Thyroid gland (tissue), 4 donors: ENCODE measurements around the gene ANAPC2.

ENCODE experiments used
- CTCF ChIP-seq, 6 experiments: fragments of 200-600 bp in 3 of 6; fragments of 450-650 bp in 3 of 6; sonication (generic) in 3 of 6; IDR thresholded peaks; one replicate each; pipeline ENCODE4 v1.5.1; 2016 to 2019; ENCODE audit warnings: antibody characterized with exemption in 6 of 6, mild to moderate bottlenecking in 2 of 6, inconsistent platforms in 1 of 6, moderate library complexity in 1 of 6
- POLR2A ChIP-seq, 2 donors: fragments of 450-650 bp; IDR thresholded peaks; one replicate each; pipeline ENCODE4 v1.6.1; 2017; ENCODE audit warnings: antibody characterized with exemption in 2 of 2, mild to moderate bottlenecking in 2 of 2, moderate library complexity in 1 of 2

DNA sequence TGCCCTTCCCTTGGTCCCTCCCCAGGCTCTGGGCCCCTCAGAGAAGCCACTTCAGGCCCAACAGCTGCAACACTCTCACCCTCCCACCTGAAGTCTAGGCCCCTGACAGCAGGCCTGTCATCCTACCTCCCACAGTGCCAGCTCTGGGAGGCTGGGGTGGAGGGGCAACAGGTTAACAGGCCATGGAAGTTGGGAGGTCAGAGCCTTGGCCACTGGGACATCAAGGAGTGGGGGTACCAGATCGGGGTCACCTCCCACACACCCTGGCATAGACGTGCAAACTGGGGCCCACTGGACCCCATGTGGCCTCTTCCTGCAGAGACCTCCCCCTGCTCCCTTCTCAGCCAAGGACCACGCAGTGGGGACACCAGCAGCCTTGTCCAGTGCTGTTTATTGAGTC, 2.9 kb upstream of the ANAPC2 start:
- TF ChIP-seq POLR2A (IDR thresholded peaks at IDR 0.05) (no peak), CTCF (IDR thresholded peaks at IDR 0.05) (no peak)
